Stomach (tissue), 4 donors: ENCODE measurements around the gene CCM2L.

Experiments
- CTCF ChIP-seq, 7 experiments: fragments of 450-650 bp in 4 of 7; fragments of 200-600 bp in 3 of 7; sonication (generic) in 3 of 7; IDR thresholded peaks; one replicate each; pipeline ENCODE4 v1.5.1; 2016 to 2019; ENCODE audit warnings: antibody characterized with exemption in 7 of 7, control low read depth in 2 of 7, mild to moderate bottlenecking in 1 of 7
- EP300 ChIP-seq: sonication (generic); formaldehyde crosslinking; IDR thresholded peaks from one replicate; pipeline ENCODE4 v1.6.1; 2017; ENCODE audit warnings: antibody characterized with exemption
- POLR2A ChIP-seq, 4 donors: fragments of 450-650 bp; IDR thresholded peaks; one replicate each; pipeline ENCODE4 v1.6.1; 2016; ENCODE audit warnings: antibody characterized with exemption in 4 of 4, control low read depth in 2 of 4, mild to moderate bottlenecking in 1 of 4, moderate library complexity in 1 of 4
- POLR2AphosphoS5 ChIP-seq, 3 donors: sonication (generic); formaldehyde crosslinking; IDR thresholded peaks; one replicate each; pipeline ENCODE4 v1.6.1; 2016; ENCODE audit warnings: antibody characterized with exemption in 3 of 3

- TF ChIP-seq POLR2A (IDR thresholded peaks at IDR 0.05) (no peak), CTCF (IDR thresholded peaks at IDR 0.05) (no peak), POLR2AphosphoS5 (IDR thresholded peaks at IDR 0.05) (no peak), EP300 (no peak)
Measured at GRCh38 chr20:31968291-31969126, 41.7 kb upstream of the CCM2L start.
